SK-N-SH (cell line): ENCODE data around the gene GLCE. TPM values are rescaled to one million over a fixed set of nuclear protein-coding genes. Genes with fewer than 3 reads are reported as not detected.
"Not testable (repeated sequence)": the region's sequence is repeated elsewhere in the genome, so short reads cannot be mapped to it uniquely, and the experiment has no call there.

Source experiments
- CTCF ChIA-PET: fragments of 300-600, 350-600 bp; formaldehyde crosslinking; extraction: SDS; loops from one replicate; lab custom pipeline; 2021; lab: Yijun Ruan, JAX
- POLR2A ChIA-PET: fragments of 350-600 bp; sonication (Branson Sonifier 250); formaldehyde crosslinking; extraction: SDS; loops from one replicate; lab custom pipeline; 2020; ENCODE audit warnings: antibody characterized with exemption, inconsistent platforms; lab: Yijun Ruan, JAX
- DNase-seq: peaks from one replicate; pipeline ENCODE4 v3.0.0; 2012
- H2AFZ ChIP-seq: fragments of 200-600 bp; sonication (generic); 2 replicates; pipeline ENCODE4 v1.8.1; 2016; ENCODE audit warnings: antibody characterized with exemption, mild to moderate bottlenecking, low read depth
- H3F3A ChIP-seq: fragments of 200-600 bp; sonication (generic); replicated peaks from 2 replicates; pipeline ENCODE3; 2016; ENCODE audit warnings: antibody characterized with exemption, mild to moderate bottlenecking; ENCODE audit not compliant: insufficient read depth
- H3K27ac ChIP-seq, 2 experiments: fragments of 200-500 bp in 1 of 2; fragments of 200-600 bp in 1 of 2; sonication (Bioruptor generic) in 1 of 2; sonication (generic), shearing (Covaris generic) in 1 of 2; 2 replicates each; pipeline versions ENCODE4 v1.5.1 to v1.6.1; 2014 to 2016; ENCODE audit warnings: low read depth in 2 of 2, inconsistent platforms in 1 of 2, low read length in 1 of 2, mild to moderate bottlenecking in 1 of 2, mixed read lengths in 1 of 2
- H3K27me3 ChIP-seq: fragments of 200-600 bp; sonication (generic), shearing (Covaris generic); 2 replicates; pipeline ENCODE4 v1.6.1; 2016; ENCODE audit warnings: mixed run types; ENCODE audit not compliant: insufficient read depth
- H3K36me3 ChIP-seq, 2 experiments: fragments of 200-500 bp in 1 of 2; fragments of 200-600 bp in 1 of 2; sonication (Bioruptor generic) in 1 of 2; sonication (generic) in 1 of 2; replicated peaks in 1 of 2; 2 replicates each; pipeline versions ENCODE3 to v1.5.1; 2014 to 2016; ENCODE audit warnings: low read length in 1 of 2, mild to moderate bottlenecking in 1 of 2; ENCODE audit not compliant: insufficient read depth in 2 of 2, control insufficient read depth in 1 of 2
- H3K4me1 ChIP-seq, 2 experiments: fragments of 200-500 bp in 1 of 2; fragments of 200-600 bp in 1 of 2; sonication (Bioruptor generic) in 1 of 2; sonication (generic), shearing (Covaris generic) in 1 of 2; 2 replicates each; pipeline versions ENCODE4 v1.5.1 to v1.6.1; 2014 to 2016; ENCODE audit warnings: low read depth in 1 of 2, low read length in 1 of 2, mixed run types in 1 of 2; ENCODE audit not compliant: insufficient read depth in 2 of 2, control insufficient read depth in 1 of 2
- H3K4me2 ChIP-seq: fragments of 200-600 bp; sonication (generic), shearing (Covaris generic); 2 replicates; pipeline ENCODE4 v1.6.1; 2017; ENCODE audit warnings: mixed run types
- H3K4me3 ChIP-seq, 2 experiments: fragments of 200-500 bp in 1 of 2; fragments of 200-600 bp in 1 of 2; sonication (Bioruptor generic) in 1 of 2; sonication (generic), shearing (Covaris generic) in 1 of 2; 2 replicates each; pipeline versions ENCODE4 v1.5.1 to v1.8.1; 2014 to 2016; ENCODE audit warnings: low read depth in 2 of 2, inconsistent platforms in 1 of 2, low read length in 1 of 2, mild to moderate bottlenecking in 1 of 2, mixed read lengths in 1 of 2, moderate library complexity in 1 of 2
- H3K79me2 ChIP-seq: fragments of 200-600 bp; sonication (generic); 2 replicates; pipeline ENCODE4 v1.8.1; 2017; ENCODE audit warnings: mild to moderate bottlenecking; ENCODE audit not compliant: insufficient read depth
- H3K9ac ChIP-seq: fragments of 200-600 bp; sonication (generic); 2 replicates; pipeline ENCODE4 v1.6.1; 2017; ENCODE audit warnings: mixed run types
- H3K9me2 ChIP-seq: fragments of 200-600 bp; sonication (generic); 2 replicates; pipeline ENCODE4 v1.6.1; 2017; ENCODE audit warnings: mixed run types
- H3K9me3 ChIP-seq: fragments of 200-600 bp; sonication (generic); 2 replicates; pipeline ENCODE4 v1.6.1; 2017; ENCODE audit warnings: mixed run types, mild to moderate bottlenecking, moderate library complexity
- H4K20me1 ChIP-seq: fragments of 200-600 bp; sonication (generic); 2 replicates; pipeline ENCODE4 v1.6.1; 2017; ENCODE audit warnings: mild to moderate bottlenecking, mixed run types; ENCODE audit not compliant: insufficient read depth
- CHD2 ChIP-seq: fragments of 150-350 bp; IDR thresholded peaks from 2 replicates; pipeline ENCODE4 v1.6.1; 2018; ENCODE audit warnings: low read length; ENCODE audit not compliant: partially characterized antibody
- ELF1 ChIP-seq: IDR thresholded peaks from 2 replicates; pipeline ENCODE4 v1.4.0; 2012
- MEF2A ChIP-seq: IDR thresholded peaks from 2 replicates; pipeline ENCODE4 v1.4.0; 2012; ENCODE audit warnings: low read depth, borderline replicate concordance
- NRF1 ChIP-seq: IDR thresholded peaks from 2 replicates; pipeline ENCODE4 v1.6.1; 2012; ENCODE audit warnings: low read depth, mild to moderate bottlenecking, low read length
- PBX3 ChIP-seq: IDR thresholded peaks from 2 replicates; pipeline ENCODE4; 2012
- RFX5 ChIP-seq: IDR thresholded peaks from 2 replicates; pipeline ENCODE4 v1.6.1; 2012; ENCODE audit warnings: mild to moderate bottlenecking, improper control_type of control experiment, low read length
- WGBS: methylation state at CpG from one replicate; pipeline ENCODE4 v1.1.6; 2017; ENCODE audit warnings: low lambda C conversion rate; 5-methylcytosine and 5-hydroxymethylcytosine counted together
- polyA plus RNA-seq, 3 experiments: library from polyadenylated mRNA; depleted of rRNA; stranded (reverse); fragments of >200 nt; gene quantifications; 2 replicates each; pipeline ENCODE4 v1.2.3, GENCODE V29; 2012
- TF ChIP-seq, protein P1 (sequence below): IDR thresholded peaks from 2 replicates; pipeline ENCODE4 v1.4.0; 2012; ENCODE audit warnings: low read depth

Gene GLCE
- polyA plus RNA-seq, 1 of the 3 experiments (the other 2 are of a cell fraction): 19.5 TPM

DNA sequence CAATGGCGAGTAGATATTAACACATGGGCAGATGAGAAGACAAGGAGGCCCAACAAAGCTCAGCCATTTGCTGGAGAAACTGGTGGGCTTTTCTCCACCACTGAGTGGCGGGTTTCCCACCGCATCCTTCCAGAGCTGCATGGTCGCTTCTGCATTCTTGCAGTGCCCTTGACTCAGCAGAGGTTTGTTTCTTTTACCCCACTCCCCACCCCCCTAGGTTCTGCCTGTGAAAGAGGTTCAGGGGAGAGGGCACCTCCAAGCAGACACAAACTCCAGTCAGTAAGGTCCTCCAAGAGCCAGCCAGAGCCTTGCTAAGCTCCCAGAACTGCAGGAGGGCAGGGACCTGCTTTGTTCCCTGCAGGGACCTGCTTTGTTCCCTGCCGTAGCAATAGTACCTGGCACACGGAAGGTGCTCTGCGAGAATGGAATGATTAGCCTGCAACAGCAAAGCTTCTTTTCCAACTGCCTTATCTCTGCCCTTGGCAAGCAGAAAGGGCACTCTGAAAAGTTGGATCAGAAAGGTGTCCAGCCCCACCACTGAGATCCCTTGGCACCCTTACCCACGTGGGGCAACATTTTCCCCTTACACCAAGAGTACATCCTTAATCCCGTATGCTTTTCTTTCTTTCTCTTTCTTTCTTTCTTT lies 139.6 kb downstream of the GLCE start:
- Histone ChIP-seq H3K9me2 (no peaks in the 10 kb centered on the region), H3K36me3 (no peaks in the 10 kb centered on the region), H3K4me2 (0 out of 2 replicates have a peak overlapping the region, but pooled peaks have one; percentile 80), H3K27ac (no peak overlapping the region), H3K9ac (no peak overlapping the region), H2AFZ (no peak overlapping the region), H3K4me1 (peaks cover 6 to 9% of the 10 kb centered on the region in 2 experiments; a peak in 3 of 4 replicates), H3K79me2 (no peaks in the 10 kb centered on the region), H3F3A (peaks cover 3% of the 10 kb centered on the region), H3K27me3 (no peaks in the 10 kb centered on the region), H4K20me1 (no peaks in the 10 kb centered on the region), H3K9me3 (no peaks in the 10 kb centered on the region), H3K4me3 (no peak overlapping the region)
- POLR2A ChIA-PET: no interaction called here
- DNase-seq: no peak
- CTCF ChIA-PET: interaction anchor here (1.2 to 1.3 kb wide), 2 partner anchors 9 to 17 kb away, joined by 3 read pairs; no protein-coding TSS in a partner anchor
- TF ChIP-seq RFX5: no peak
- no peak for TF ChIP-seq CHD2
- TF ChIP-seq PBX3: no peak
- no peak for TF ChIP-seq MEF2A
- TF ChIP-seq, protein P1, sequence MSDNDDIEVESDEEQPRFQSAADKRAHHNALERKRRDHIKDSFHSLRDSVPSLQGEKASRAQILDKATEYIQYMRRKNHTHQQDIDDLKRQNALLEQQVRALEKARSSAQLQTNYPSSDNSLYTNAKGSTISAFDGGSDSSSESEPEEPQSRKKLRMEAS: no peak
- TF ChIP-seq ELF1: no peak
- no peak for TF ChIP-seq NRF1
- 76% methylated on average over 9 of the region's 9 CpGs for WGBS

GRCh38 chr15:69301101-69301500 lies 140.7 kb downstream of the GLCE start:
- H3K9me2 ChIP-seq, H3K27me3 ChIP-seq, H3F3A ChIP-seq, DNase-seq, H3K79me2 ChIP-seq, H4K20me1 ChIP-seq, H3K27ac ChIP-seq, H3K4me2 ChIP-seq, H2AFZ ChIP-seq, H3K36me3 ChIP-seq, POLR2A ChIA-PET, H3K9ac ChIP-seq, H3K4me3 ChIP-seq, H3K9me3 ChIP-seq: not testable (repeated sequence)
- CTCF ChIA-PET: interaction anchor here (0.6 kb wide), 1 partner anchor 75 kb away, joined by 3 read pairs; no protein-coding TSS in a partner anchor
- H3K4me1 ChIP-seq: peaks cover 6 to 17% of the 10 kb centered on the region in 2 experiments; a peak in 3 of 4 replicates
- WGBS: 91% methylated on average over 8 of the region's 8 CpGs

DNA sequence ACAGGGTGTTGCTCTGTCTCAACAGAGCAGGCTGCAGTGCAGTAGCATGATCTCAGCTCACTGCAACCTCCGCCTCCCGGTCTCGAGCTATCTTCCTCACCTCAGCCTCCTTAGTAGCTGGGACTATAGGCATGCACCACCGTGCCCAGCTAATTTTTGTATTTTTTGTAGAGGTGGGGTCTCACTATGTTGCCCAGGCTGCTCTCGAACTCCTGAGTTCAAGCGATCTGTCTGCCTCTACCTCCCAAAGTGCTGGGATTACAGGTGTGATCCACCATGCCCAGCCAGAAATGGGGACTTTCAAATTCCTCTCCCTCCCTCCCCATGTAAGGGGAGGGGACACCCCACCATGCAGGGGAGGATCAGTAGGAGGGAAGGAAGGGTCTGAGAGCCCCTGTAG lies 141.7 kb downstream of the GLCE start:
- H3K79me2 ChIP-seq, H3K9me2 ChIP-seq, DNase-seq, H3F3A ChIP-seq, POLR2A ChIA-PET, H3K4me3 ChIP-seq, CTCF ChIA-PET, H2AFZ ChIP-seq, H3K36me3 ChIP-seq, H3K9me3 ChIP-seq, H3K27me3 ChIP-seq, H3K4me2 ChIP-seq, H3K27ac ChIP-seq, H4K20me1 ChIP-seq, H3K9ac ChIP-seq: not testable (repeated sequence)
- H3K4me1 ChIP-seq: peaks cover 6 to 19% of the 10 kb centered on the region in 2 experiments; a peak in 3 of 4 replicates
- WGBS: 82% methylated on average over 6 of the region's 6 CpGs
